PC-3 (cell line): ENCODE measurements around the gene MAT1A. TPM values are rescaled to one million over a fixed set of nuclear protein-coding genes. Genes with fewer than 3 reads are reported as not detected.

ENCODE experiments used
- ATAC-seq: fragments of 200-7000 bp; cut with Tn5 transposase; 2 replicates; pipeline ENCODE4 v1.9.1; 2020; ENCODE audit warnings: mild to moderate bottlenecking, moderate library complexity
- BruUV-seq: library from RNA; stranded (reverse); fragments of 400-500 nt; replicated peaks from 2 replicates; lab custom pipeline; 2021; lab: Mats Ljungman, UMichigan
- CTCF ChIA-PET: fragments of 300-600 bp; sonication (Branson Sonifier 250); formaldehyde crosslinking; loops from one replicate; lab custom pipeline; 2022; ENCODE audit warnings: antibody characterized with exemption; lab: Charles Lee
- POLR2A ChIA-PET: fragments of 300-600 bp; sonication (Branson Sonifier 250); formaldehyde crosslinking; loops from one replicate; lab custom pipeline; 2022; ENCODE audit warnings: antibody characterized with exemption; ENCODE audit not compliant: unreplicated experiment; lab: Charles Lee
- DNase-seq: peaks from one replicate; pipeline ENCODE4 v3.0.0-alpha.2; 2015
- H2AFZ ChIP-seq: fragments of 300-600 bp; sonication (generic); 2 replicates; pipeline ENCODE4 v1.6.0; 2016; ENCODE audit warnings: antibody characterized with exemption, low read length
- H3F3A ChIP-seq: fragments of 300-600 bp; sonication (generic); one replicate; pipeline ENCODE4 v1.6.0; 2017; ENCODE audit warnings: antibody characterized with exemption, low read length, control low read depth, mild to moderate bottlenecking; ENCODE audit not compliant: unreplicated experiment
- H3K27ac ChIP-seq: fragments of 300-600 bp; sonication (generic); 2 replicates; pipeline ENCODE4 v1.5.1; 2016; ENCODE audit warnings: mild to moderate bottlenecking, low read length
- H3K27me3 ChIP-seq: fragments of 300-600 bp; sonication (generic); 2 replicates; pipeline ENCODE4 v1.6.1; 2016; ENCODE audit warnings: low read length, mixed read lengths
- H3K36me3 ChIP-seq: fragments of 300-600 bp; sonication (generic); 2 replicates; pipeline ENCODE4 v1.6.1; 2016; ENCODE audit warnings: low read depth, mixed run types, low read length, mixed read lengths
- H3K4me1 ChIP-seq: fragments of 300-600 bp; sonication (generic); 2 replicates; pipeline ENCODE4 v1.5.1; 2016; ENCODE audit warnings: low read length; ENCODE audit not compliant: insufficient read depth
- H3K4me2 ChIP-seq: fragments of 300-600 bp; sonication (generic); 2 replicates; pipeline ENCODE4 v1.6.0; 2016; ENCODE audit warnings: low read length
- H3K4me3 ChIP-seq: fragments of 300-600 bp; sonication (generic); 2 replicates; pipeline ENCODE4 v1.5.1; 2016; ENCODE audit warnings: mild to moderate bottlenecking, low read length, mixed read lengths
- H3K79me2 ChIP-seq: fragments of 300-600 bp; sonication (generic); 2 replicates; pipeline ENCODE4 v1.6.1; 2017; ENCODE audit warnings: low read length, mixed read lengths
- H3K9ac ChIP-seq: fragments of 300-600 bp; sonication (generic); 2 replicates; pipeline ENCODE4 v1.6.0; 2016; ENCODE audit warnings: mild to moderate bottlenecking, low read length
- H3K9me2 ChIP-seq: fragments of 300-600 bp; sonication (generic); replicated peaks from 2 replicates; pipeline ENCODE4 v1.6.1; 2016; ENCODE audit warnings: mixed run types, low read length, mixed read lengths
- H3K9me3 ChIP-seq: fragments of 300-600 bp; sonication (generic); 2 replicates; pipeline ENCODE4 v1.6.1; 2016; ENCODE audit warnings: low read length, mixed read lengths
- H4K20me1 ChIP-seq: fragments of 300-600 bp; sonication (generic); 2 replicates; pipeline ENCODE4 v1.6.1; 2016; ENCODE audit warnings: low read length, mixed read lengths
- CTCF ChIP-seq: fragments of 300-600 bp; sonication (generic); conservative IDR thresholded peaks from 2 replicates; pipeline ENCODE4 v1.5.1; 2017; ENCODE audit warnings: antibody characterized with exemption, low read depth, mild to moderate bottlenecking, low read length
- EZH2 ChIP-seq: fragments of 300-600 bp; sonication (generic); IDR thresholded peaks from one replicate; pipeline ENCODE4 v1.6.1; 2017; ENCODE audit warnings: antibody characterized with exemption, mild to moderate bottlenecking, low read length; ENCODE audit not compliant: unreplicated experiment
- EZH2phosphoT487 ChIP-seq: fragments of 300-600 bp; sonication (generic); IDR thresholded peaks from 2 replicates; pipeline ENCODE4 v1.6.1; 2018; ENCODE audit warnings: mild to moderate bottlenecking, antibody characterized with exemption, low read length, borderline replicate concordance
- intact Hi-C: fragments of 100-400 bp; cut with micrococcal nuclease; formaldehyde crosslinking; loops from 2 replicates; pipeline ENCODE4 v1.9.0; 2023
- total RNA-seq: library from RNA; depleted of rRNA; stranded (reverse); fragments of >200 nt; gene quantifications from 2 replicates; pipeline ENCODE4 v1.2.3, GENCODE V29; 2014

Gene MAT1A
- total RNA-seq, 1 experiment from 2014 or later = not detected

- DNase-seq = no peak
- no peaks in the 10 kb centered on the region for H3K79me2 ChIP-seq
- H3K36me3 ChIP-seq = no peaks in the 10 kb centered on the region
- H3K9me2 ChIP-seq = no peaks in the 10 kb centered on the region
- H3K4me1 ChIP-seq = no peaks in the 10 kb centered on the region
- H3K4me3 ChIP-seq = no peak overlapping the region
- no peaks in the 10 kb centered on the region for H3K27me3 ChIP-seq
- no peaks in the 10 kb centered on the region for H3F3A ChIP-seq
- ChIA-PET POLR2A (no interaction called here), CTCF (no interaction called here)
- H2AFZ ChIP-seq = no peak overlapping the region
- intact Hi-C loops = no loop called here
- H4K20me1 ChIP-seq = no peaks in the 10 kb centered on the region
- BruUV-seq = no TSS peak
- H3K9ac ChIP-seq = no peak overlapping the region
- no peak for TF ChIP-seq CTCF
- no peak for TF ChIP-seq EZH2phosphoT487
- no peak for TF ChIP-seq EZH2
- no peak overlapping the region for H3K27ac ChIP-seq
- no peak overlapping the region for H3K4me2 ChIP-seq
- no peaks in the 10 kb centered on the region for H3K9me3 ChIP-seq
- no peak for ATAC-seq
These were observed 11.7 kb downstream of the MAT1A start for GRCh38 chr10:80277567-80278250.

DNA sequence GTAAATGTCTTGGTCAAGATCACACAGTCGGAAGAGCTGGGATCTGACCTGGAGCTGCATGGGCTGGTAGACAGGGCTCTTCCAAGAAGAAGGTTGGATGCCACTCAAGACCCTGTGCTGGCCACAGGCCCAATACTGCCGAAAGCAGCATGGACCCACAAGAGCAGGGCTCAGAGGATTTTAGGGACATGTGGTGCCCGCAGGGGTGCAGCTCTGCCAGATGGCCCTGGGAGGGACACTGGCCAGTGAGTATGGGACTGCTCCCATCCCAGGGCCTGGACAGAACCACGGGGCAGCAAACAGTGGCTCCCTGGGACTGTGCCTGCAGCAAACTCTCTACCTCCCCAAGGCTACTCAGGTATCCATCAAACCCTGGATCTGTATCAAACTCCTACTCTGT lies 12.4 kb downstream of the MAT1A start:
- no peak for DNase-seq
- H3K9me2 ChIP-seq = no peaks in the 10 kb centered on the region
- no peak overlapping the region for H3K4me3 ChIP-seq
- H3K4me2 ChIP-seq = no peak overlapping the region
- no peak for TF ChIP-seq EZH2
- TF ChIP-seq CTCF = no peak
- TF ChIP-seq EZH2phosphoT487 = no peak
- H2AFZ ChIP-seq = no peak overlapping the region
- H3K9ac ChIP-seq = no peak overlapping the region
- no peaks in the 10 kb centered on the region for H4K20me1 ChIP-seq
- H3K27me3 ChIP-seq = no peaks in the 10 kb centered on the region
- H3K36me3 ChIP-seq = no peaks in the 10 kb centered on the region
- ChIA-PET POLR2A (no interaction called here), CTCF (no interaction called here)
- intact Hi-C loops = no loop called here
- no TSS peak for BruUV-seq
- H3K27ac ChIP-seq = no peak overlapping the region
- no peak for ATAC-seq
- no peaks in the 10 kb centered on the region for H3K4me1 ChIP-seq
- H3K9me3 ChIP-seq = no peaks in the 10 kb centered on the region
- H3K79me2 ChIP-seq = no peaks in the 10 kb centered on the region
- H3F3A ChIP-seq = no peaks in the 10 kb centered on the region

- intact Hi-C loops = no loop called here
- Histone ChIP-seq H3K27me3 (no peaks in the 10 kb centered on the region), H3K4me2 (no peak overlapping the region), H3K9ac (no peak overlapping the region), H3K4me1 (no peaks in the 10 kb centered on the region), H4K20me1 (no peaks in the 10 kb centered on the region), H3K27ac (no peak overlapping the region), H3K9me3 (no peaks in the 10 kb centered on the region), H2AFZ (no peak overlapping the region), H3K79me2 (no peaks in the 10 kb centered on the region), H3K4me3 (no peak overlapping the region), H3K9me2 (no peaks in the 10 kb centered on the region), H3F3A (no peaks in the 10 kb centered on the region), H3K36me3 (no peaks in the 10 kb centered on the region)
- DNase-seq = no peak
- TF ChIP-seq EZH2 (no peak), EZH2phosphoT487 (no peak), CTCF (no peak)
- POLR2A ChIA-PET = no interaction called here
- no peak for ATAC-seq
- CTCF ChIA-PET = no interaction called here
- BruUV-seq = no TSS peak
These were observed 13.1 kb downstream of the MAT1A start for GRCh38 chr10:80276335-80276734.
